CD4-positive, alpha-beta T cell treated with Interleukin-17A for 4 hours (primary cell): ENCODE results near the gene COL6A2.
"Not testable (repeated sequence)": the region's sequence is repeated elsewhere in the genome, so short reads cannot be mapped to it uniquely, and the experiment has no call there.

Experiments used
- DNase-seq: peaks from one replicate; pipeline ENCODE4 v3.0.0-alpha.2; 2020; ENCODE audit warnings: mixed read lengths

COL6A2 gene

GRCh38 chr21:46097336-46098293, at the start of gene COL6A2:
Gene COL6A2, plus strand, starts transcription at chr21:46098112.
- DNase-seq: peak; percentile 73

- DNase-seq: no peak
Measured at GRCh38 chr21:46048926-46049889, 48.7 kb upstream of the COL6A2 start.

GRCh38 chr21:46049890-46050667, 47.8 kb upstream of the COL6A2 start:
- DNase-seq: no peak

GRCh38 chr21:46050668-46051378, 47.1 kb upstream of the COL6A2 start:
- no peak for DNase-seq

GRCh38 chr21:46051379-46051770, 46.5 kb upstream of the COL6A2 start:
- no peak for DNase-seq

- no peak for DNase-seq
Measured at GRCh38 chr21:46051821-46052675, 45.9 kb upstream of the COL6A2 start.

GRCh38 chr21:46052703-46053651, 44.9 kb upstream of the COL6A2 start:
- no peak for DNase-seq

- DNase-seq: no peak
Measured at GRCh38 chr21:46054031-46054430, 43.9 kb upstream of the COL6A2 start.

- DNase-seq: no peak
Measured at GRCh38 chr21:46054451-46054881, 43.4 kb upstream of the COL6A2 start.

- no peak for DNase-seq
Measured at GRCh38 chr21:46055863-46056281, 42.0 kb upstream of the COL6A2 start.

- DNase-seq: no peak
Measured at GRCh38 chr21:46056450-46056903, 41.4 kb upstream of the COL6A2 start.

- DNase-seq: no peak
Measured at GRCh38 chr21:46057111-46057709, 40.7 kb upstream of the COL6A2 start.

- no peak for DNase-seq
Measured at GRCh38 chr21:46057710-46058241, 40.1 kb upstream of the COL6A2 start.

GRCh38 chr21:46058431-46059145, 39.3 kb upstream of the COL6A2 start:
- DNase-seq: no peak

- no peak for DNase-seq
Measured at GRCh38 chr21:46059195-46059594, 38.7 kb upstream of the COL6A2 start.

GRCh38 chr21:46059711-46060455, 38.0 kb upstream of the COL6A2 start:
- DNase-seq: not testable (repeated sequence)

- no peak for DNase-seq
Measured at GRCh38 chr21:46060596-46061061, 37.3 kb upstream of the COL6A2 start.
